ENCODE data around the gene FOXE1.

Gene FOXE1

DNA sequence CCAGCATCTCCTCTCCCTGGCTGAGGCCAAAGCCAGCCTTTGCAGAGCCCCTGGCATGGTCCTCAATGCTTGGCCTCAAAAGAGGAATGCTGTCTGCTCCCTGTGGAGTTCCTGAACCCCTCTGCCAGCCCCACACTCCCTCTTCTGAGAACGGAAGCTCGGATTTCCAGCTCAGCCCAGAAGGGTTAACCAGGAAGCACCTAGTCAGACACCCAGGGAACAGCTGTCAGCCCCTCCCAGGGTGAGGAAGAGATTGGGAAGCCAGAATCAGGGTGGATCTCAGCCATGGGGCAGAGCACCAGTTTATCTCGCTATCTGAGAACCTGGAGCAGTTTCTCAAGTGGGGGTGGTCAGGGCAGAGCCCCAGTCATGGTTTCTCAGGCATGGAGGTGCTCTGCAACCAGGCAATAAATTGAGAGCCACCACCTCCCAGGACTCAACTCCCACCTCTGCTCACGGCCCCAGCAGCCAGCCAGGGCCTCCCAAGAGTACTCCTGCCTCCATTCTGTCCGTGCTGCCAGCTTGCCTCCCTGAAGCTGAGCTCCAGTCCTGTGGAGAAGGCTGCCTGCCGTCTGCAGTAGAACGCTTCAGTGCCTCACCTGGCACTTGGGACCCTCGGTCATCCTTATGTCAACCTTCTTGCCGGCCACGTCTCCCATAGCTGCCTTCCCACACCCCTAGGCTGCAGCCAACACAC lies 7.6 kb downstream of the FOXE1 start:
- ChIA-PET CTCF (interaction anchor here (1.0 to 1.2 kb wide), 2 partner anchors 30 to 40 kb away, joined by 4 read pairs; no protein-coding TSS in a partner anchor), POLR2A (no interaction called here)
- TF ChIP-seq, protein P1, sequence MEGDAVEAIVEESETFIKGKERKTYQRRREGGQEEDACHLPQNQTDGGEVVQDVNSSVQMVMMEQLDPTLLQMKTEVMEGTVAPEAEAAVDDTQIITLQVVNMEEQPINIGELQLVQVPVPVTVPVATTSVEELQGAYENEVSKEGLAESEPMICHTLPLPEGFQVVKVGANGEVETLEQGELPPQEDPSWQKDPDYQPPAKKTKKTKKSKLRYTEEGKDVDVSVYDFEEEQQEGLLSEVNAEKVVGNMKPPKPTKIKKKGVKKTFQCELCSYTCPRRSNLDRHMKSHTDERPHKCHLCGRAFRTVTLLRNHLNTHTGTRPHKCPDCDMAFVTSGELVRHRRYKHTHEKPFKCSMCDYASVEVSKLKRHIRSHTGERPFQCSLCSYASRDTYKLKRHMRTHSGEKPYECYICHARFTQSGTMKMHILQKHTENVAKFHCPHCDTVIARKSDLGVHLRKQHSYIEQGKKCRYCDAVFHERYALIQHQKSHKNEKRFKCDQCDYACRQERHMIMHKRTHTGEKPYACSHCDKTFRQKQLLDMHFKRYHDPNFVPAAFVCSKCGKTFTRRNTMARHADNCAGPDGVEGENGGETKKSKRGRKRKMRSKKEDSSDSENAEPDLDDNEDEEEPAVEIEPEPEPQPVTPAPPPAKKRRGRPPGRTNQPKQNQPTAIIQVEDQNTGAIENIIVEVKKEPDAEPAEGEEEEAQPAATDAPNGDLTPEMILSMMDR (IDR thresholded peaks at IDR 0.05; ENCODE audit: control extremely low read depth, extremely low read depth, low read depth, missing control alignments): no peak
- DNase-seq (ENCODE audit: extremely low spot score): no peak

DNA sequence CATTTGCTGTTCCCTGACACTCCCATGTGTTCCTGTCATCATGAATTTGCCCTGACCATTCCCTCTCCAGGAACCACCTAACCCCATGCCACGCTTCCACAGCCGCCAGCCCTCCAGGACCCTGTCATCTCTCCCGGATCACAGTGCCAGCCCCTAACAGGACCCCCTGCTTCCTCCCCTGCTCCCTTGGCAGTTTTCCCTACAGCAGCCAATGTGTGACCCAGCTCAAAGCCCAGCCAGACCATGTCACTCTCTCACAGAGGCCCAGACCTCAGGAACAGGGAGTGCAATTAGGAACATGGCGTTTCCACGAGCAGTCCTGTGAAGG lies 8.1 kb downstream of the FOXE1 start:
- TF ChIP-seq, protein P1 (IDR thresholded peaks at IDR 0.05; ENCODE audit: control extremely low read depth, extremely low read depth, low read depth, missing control alignments): no peak
- DNase-seq (ENCODE audit: extremely low spot score): no peak
- CTCF ChIA-PET: interaction anchor here (1.0 kb wide), 1 partner anchor 29 kb away, joined by 4 read pairs; no protein-coding TSS in a partner anchor
- POLR2A ChIA-PET: no interaction called here

DNA sequence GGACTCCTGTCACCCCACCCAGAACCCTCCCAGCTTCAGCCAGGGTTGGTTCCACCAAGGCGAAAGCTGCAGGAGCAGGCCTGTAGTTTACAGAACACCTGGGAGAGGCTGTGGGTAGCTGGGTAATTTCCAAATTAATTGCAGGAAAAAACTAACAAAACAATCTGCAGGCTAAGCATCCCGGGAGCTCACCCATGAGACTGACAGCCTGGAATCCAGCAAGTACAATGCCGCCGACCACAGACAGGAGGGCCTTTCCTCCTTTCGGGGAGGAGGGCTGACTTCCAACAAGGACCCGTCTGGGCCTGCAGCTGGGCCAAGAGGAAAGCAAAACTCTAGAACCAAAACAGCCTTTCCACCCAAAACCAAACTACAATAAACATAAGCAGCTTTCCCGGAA lies 10.3 kb downstream of the FOXE1 start:
- no peak for DNase-seq (ENCODE audit: extremely low spot score)
- POLR2A ChIA-PET: no interaction called here
- TF ChIP-seq, protein P1 (IDR thresholded peaks at IDR 0.05; ENCODE audit: control extremely low read depth, extremely low read depth, low read depth, missing control alignments): no peak
- CTCF ChIA-PET: interaction anchor here (1.2 to 2.6 kb wide), 2 partner anchors 27 to 29 kb away, joined by 3 to 11 read pairs; no protein-coding TSS in a partner anchor

DNA sequence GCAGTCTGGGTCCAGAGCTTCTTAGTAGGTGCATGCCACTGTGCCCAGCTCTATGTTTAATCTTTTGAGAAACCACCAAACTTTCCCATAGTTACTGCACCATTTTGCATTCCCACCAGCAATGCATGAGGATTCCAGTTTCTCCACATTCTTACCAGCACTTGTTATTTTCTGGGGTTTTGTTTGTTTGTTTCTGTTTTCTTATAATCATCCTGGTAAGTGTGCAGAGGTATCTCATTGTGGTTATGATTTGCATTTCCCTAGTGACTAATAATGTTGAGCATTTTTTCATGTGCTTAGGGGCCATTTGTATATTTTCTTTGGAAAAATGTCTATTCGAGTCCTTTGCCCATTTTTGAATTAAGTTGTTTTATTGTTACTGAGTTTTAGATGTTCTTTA lies 11.4 kb downstream of the FOXE1 start:
- TF ChIP-seq, protein P1 (IDR thresholded peaks at IDR 0.05; ENCODE audit: control extremely low read depth, extremely low read depth, low read depth, missing control alignments): no peak
- ChIA-PET CTCF (interaction anchor here (3.0 kb wide), 1 partner anchor 26 kb away, joined by 10 read pairs; no protein-coding TSS in a partner anchor), POLR2A (no interaction called here)
- no peak for DNase-seq (ENCODE audit: extremely low spot score)

DNA sequence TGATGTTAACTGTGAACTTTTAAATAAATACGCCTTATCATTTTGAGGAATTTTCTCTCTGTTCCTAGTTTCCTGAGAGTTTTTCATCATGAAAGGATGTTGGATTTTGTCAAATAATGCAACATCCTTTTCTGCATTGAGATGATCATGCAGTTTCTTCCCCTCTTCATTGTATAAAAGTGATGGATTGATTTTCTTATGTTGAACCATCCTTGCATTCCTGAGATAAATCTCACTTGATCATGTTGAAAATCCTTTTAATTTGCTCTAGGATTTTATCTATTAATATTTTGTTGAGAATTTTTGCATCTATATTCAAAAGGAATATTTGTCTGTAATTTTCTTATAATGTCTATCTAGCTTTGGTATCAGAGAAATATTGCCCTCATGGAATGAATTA lies 13.3 kb downstream of the FOXE1 start:
- ChIA-PET CTCF (interaction anchor here (0.8 to 3.0 kb wide), 3 partner anchors 21 to 24 kb away, joined by 3 to 10 read pairs (median 3); no protein-coding TSS in a partner anchor), POLR2A (no interaction called here)
- no peak for DNase-seq (ENCODE audit: extremely low spot score)
- TF ChIP-seq, protein P1 (IDR thresholded peaks at IDR 0.05; ENCODE audit: control extremely low read depth, extremely low read depth, low read depth, missing control alignments): no peak

DNA sequence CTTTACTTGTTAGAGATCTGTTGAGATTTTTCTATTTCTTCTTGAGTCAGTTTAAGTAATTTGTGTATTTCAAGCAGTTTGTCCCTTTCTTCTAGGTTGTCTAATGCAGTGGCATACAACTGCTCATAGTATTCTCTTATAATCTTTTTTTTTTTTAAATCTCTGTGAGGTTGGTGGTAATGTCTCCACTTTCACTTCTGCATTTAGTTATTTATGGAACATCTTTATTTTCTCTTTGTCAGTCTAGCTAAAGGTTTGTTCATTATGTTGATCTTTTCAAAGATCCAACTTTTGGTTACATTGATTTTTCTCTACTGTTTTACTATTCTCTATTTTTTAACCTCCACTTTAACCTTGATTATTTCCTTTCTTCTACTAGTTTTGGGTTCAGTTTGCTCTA lies 13.8 kb downstream of the FOXE1 start:
- TF ChIP-seq, protein P1 (IDR thresholded peaks at IDR 0.05; ENCODE audit: control extremely low read depth, extremely low read depth, low read depth, missing control alignments): no peak
- ChIA-PET POLR2A (interaction anchor here (0.7 kb wide), 1 partner anchor 17 kb away, joined by 8 read pairs; no protein-coding TSS in a partner anchor), CTCF (interaction anchor here (1.6 to 3.0 kb wide), 2 partner anchors 22 to 23 kb away, joined by 3 to 10 read pairs; no protein-coding TSS in a partner anchor)
- no peak for DNase-seq (ENCODE audit: extremely low spot score)

Data from GM10248 (cell line).